HepG2 (cell line): ENCODE results near the gene KRT14. TPM values are rescaled to one million over a fixed set of nuclear protein-coding genes. Genes with fewer than 3 reads are reported as not detected.

Source experiments
- CCDC6 ChIP-seq: sonication (generic); formaldehyde crosslinking; IDR thresholded peaks from 2 replicates; pipeline ENCODE4 v1.8.1; 2022; ENCODE audit warnings: mild to moderate bottlenecking, missing genetic modification reagents, moderate library complexity
- EP300 ChIP-seq, 3 experiments: sonication (generic) in 1 of 3; formaldehyde crosslinking in 1 of 3; IDR thresholded peaks; 2 replicates each; pipeline versions ENCODE4 v1.5.1 to v1.6.1; 2011 to 2020; ENCODE audit warnings: low read depth in 2 of 3, low read length in 2 of 3, borderline replicate concordance in 1 of 3, improper control_type of control experiment in 1 of 3, mild to moderate bottlenecking in 1 of 3, missing genetic modification reagents in 1 of 3, moderate library complexity in 1 of 3
- FOXK2 ChIP-seq: fragments of 450-650 bp; IDR thresholded peaks from 2 replicates; pipeline ENCODE4 v1.6.1; 2016
- NR1H2 ChIP-seq: sonication (generic); formaldehyde crosslinking; IDR thresholded peaks from 2 replicates; pipeline ENCODE4 v1.8.1; 2022; ENCODE audit warnings: low read depth, missing genetic modification reagents, borderline replicate concordance
- SNAI1 ChIP-seq: sonication (generic); formaldehyde crosslinking; IDR thresholded peaks from 2 replicates; pipeline ENCODE4 v1.5.0; 2020; ENCODE audit warnings: mild to moderate bottlenecking, missing genetic modification reagents, borderline replicate concordance
- SOX13 ChIP-seq, 3 experiments: fragments of 450-650 bp in 1 of 3; sonication (generic) in 1 of 3; formaldehyde crosslinking in 1 of 3; IDR thresholded peaks in 2 of 3; conservative IDR thresholded peaks in 1 of 3; 2 replicates each; pipeline versions ENCODE4 v1.5.0 to v1.6.1; 2016 to 2020; ENCODE audit warnings: antibody characterized with exemption in 1 of 3, mild to moderate bottlenecking in 1 of 3, missing compliant biosample characterization in 1 of 3, missing genetic modification reagents in 1 of 3, moderate library complexity in 1 of 3
- XRCC5 ChIP-seq: fragments of 200-400 bp; formaldehyde crosslinking; optimal IDR thresholded peaks from 2 replicates; pipeline ENCODE3; 2017; ENCODE audit warnings: mild to moderate bottlenecking, low read length
- ZFY ChIP-seq: sonication (generic); formaldehyde crosslinking; IDR thresholded peaks from 2 replicates; pipeline ENCODE4 v1.4.0; 2020; ENCODE audit warnings: missing genetic modification reagents
- ZNF136 ChIP-seq: sonication (generic); formaldehyde crosslinking; IDR thresholded peaks from 2 replicates; pipeline ENCODE4 v1.8.1; 2022; ENCODE audit warnings: low read depth, mild to moderate bottlenecking, moderate library complexity, missing genetic modification reagents
- ZNF274 ChIP-seq: sonication (generic); formaldehyde crosslinking; IDR thresholded peaks from 2 replicates; pipeline ENCODE4 v1.5.1; 2020; ENCODE audit warnings: mild to moderate bottlenecking, missing genetic modification reagents
- ZNF326 ChIP-seq: sonication (generic); formaldehyde crosslinking; IDR thresholded peaks from 2 replicates; pipeline ENCODE4 v1.4.0; 2020; ENCODE audit warnings: missing genetic modification reagents, borderline replicate concordance
- ZNF556 ChIP-seq: sonication (generic); formaldehyde crosslinking; IDR thresholded peaks from 2 replicates; pipeline ENCODE4 v1.4.0; 2020; ENCODE audit warnings: mild to moderate bottlenecking, missing genetic modification reagents, borderline replicate concordance
- ZNF629 ChIP-seq: sonication (generic); formaldehyde crosslinking; conservative IDR thresholded peaks from 2 replicates; pipeline ENCODE4 v1.5.0; 2020; ENCODE audit warnings: missing genetic modification reagents
- polyA plus RNA-seq, 8 experiments: library from polyadenylated mRNA; depleted of rRNA in 3 of 8; stranded (reverse) in 7 of 8; unstranded in 1 of 8; fragments of >200 nt; fragmentation: Illumina TruSeq in 4 of 8; extraction: Trizol in 4 of 8; gene quantifications; 2 replicates each; pipeline versions ENCODE4 v1.2.1 to v1.2.3, GENCODE V29; 2011 to 2016; ENCODE audit warnings: low read depth in 4 of 8, missing spikeins in 1 of 8, mixed read lengths in 1 of 8; ENCODE audit not compliant: insufficient read depth in 1 of 8
- total RNA-seq, 5 experiments: library from RNA; depleted of rRNA; stranded (reverse); fragments of >200 nt; fragmentation: Illumina TruSeq; extraction: Trizol; gene quantifications; 2 replicates each; pipeline ENCODE4 v1.2.3, GENCODE V29; 2016; ENCODE audit warnings: low read depth in 1 of 5
- TF ChIP-seq, protein P1 (sequence below): IDR thresholded peaks from 2 replicates; pipeline ENCODE4 v1.6.1; 2016; ENCODE audit warnings: missing genetic modification reagents, missing compliant biosample characterization
- TF ChIP-seq, protein P2 (sequence below): sonication (generic); formaldehyde crosslinking; IDR thresholded peaks from 2 replicates; pipeline ENCODE4 v1.8.1; 2022; ENCODE audit warnings: mild to moderate bottlenecking, missing genetic modification reagents
- TF ChIP-seq, protein P3 (sequence below): sonication (generic); formaldehyde crosslinking; IDR thresholded peaks from 2 replicates; pipeline ENCODE4 v1.5.0; 2020; ENCODE audit warnings: mild to moderate bottlenecking, missing genetic modification reagents, borderline replicate concordance
- TF ChIP-seq, protein P4 (sequence below): fragments of 450-650 bp; IDR thresholded peaks from 2 replicates; pipeline ENCODE4 v1.6.1; 2017

KRT14 gene
- total and polyA plus RNA-seq, 2 of the 13 experiments (the other 11 are each of a cell fraction or from before 2014, with no cell fraction given), result 0.09 TPM; not detected in 1

GRCh38 chr17:41579484-41580243 lies 7.0 kb downstream of the KRT14 start (continued):
- TF ChIP-seq, protein P1, sequence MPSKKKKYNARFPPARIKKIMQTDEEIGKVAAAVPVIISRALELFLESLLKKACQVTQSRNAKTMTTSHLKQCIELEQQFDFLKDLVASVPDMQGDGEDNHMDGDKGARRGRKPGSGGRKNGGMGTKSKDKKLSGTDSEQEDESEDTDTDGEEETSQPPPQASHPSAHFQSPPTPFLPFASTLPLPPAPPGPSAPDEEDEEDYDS (CRISPR knock-in tag), result no peak
- no peak for TF ChIP-seq EP300 (IDR thresholded peaks at IDR 0.05; ENCODE audit: low read depth in 2 of 2, low read length in 2 of 2)
- TF ChIP-seq EP300 (CRISPR knock-in tag; IDR thresholded peaks at IDR 0.05; ENCODE audit: borderline replicate concordance), result no peak
- peak; percentile 82 for TF ChIP-seq XRCC5
- TF ChIP-seq SOX13 (IDR thresholded peaks at IDR 0.05), result no peak
- peak in 1 of 2 experiments; percentile 45; a peak in 1 of 4 replicates for TF ChIP-seq SOX13 (CRISPR knock-in tag; conservative IDR thresholded peaks at IDR 0.05 in 1 of 2, IDR thresholded peaks at IDR 0.05 in 1 of 2)
- peak; percentile 53; the same call in 1 of the 2 replicates for TF ChIP-seq ZNF274
- TF ChIP-seq, protein P2, sequence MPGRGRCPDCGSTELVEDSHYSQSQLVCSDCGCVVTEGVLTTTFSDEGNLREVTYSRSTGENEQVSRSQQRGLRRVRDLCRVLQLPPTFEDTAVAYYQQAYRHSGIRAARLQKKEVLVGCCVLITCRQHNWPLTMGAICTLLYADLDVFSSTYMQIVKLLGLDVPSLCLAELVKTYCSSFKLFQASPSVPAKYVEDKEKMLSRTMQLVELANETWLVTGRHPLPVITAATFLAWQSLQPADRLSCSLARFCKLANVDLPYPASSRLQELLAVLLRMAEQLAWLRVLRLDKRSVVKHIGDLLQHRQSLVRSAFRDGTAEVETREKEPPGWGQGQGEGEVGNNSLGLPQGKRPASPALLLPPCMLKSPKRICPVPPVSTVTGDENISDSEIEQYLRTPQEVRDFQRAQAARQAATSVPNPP, result no peak
- no peak for TF ChIP-seq ZNF629 (CRISPR knock-in tag)
- TF ChIP-seq FOXK2, result no peak
- no peak for TF ChIP-seq ZFY
- 0 out of 2 replicates have a peak, but pooled peaks have one; percentile 27 for TF ChIP-seq ZNF556 (CRISPR knock-in tag)
- TF ChIP-seq, protein P3, sequence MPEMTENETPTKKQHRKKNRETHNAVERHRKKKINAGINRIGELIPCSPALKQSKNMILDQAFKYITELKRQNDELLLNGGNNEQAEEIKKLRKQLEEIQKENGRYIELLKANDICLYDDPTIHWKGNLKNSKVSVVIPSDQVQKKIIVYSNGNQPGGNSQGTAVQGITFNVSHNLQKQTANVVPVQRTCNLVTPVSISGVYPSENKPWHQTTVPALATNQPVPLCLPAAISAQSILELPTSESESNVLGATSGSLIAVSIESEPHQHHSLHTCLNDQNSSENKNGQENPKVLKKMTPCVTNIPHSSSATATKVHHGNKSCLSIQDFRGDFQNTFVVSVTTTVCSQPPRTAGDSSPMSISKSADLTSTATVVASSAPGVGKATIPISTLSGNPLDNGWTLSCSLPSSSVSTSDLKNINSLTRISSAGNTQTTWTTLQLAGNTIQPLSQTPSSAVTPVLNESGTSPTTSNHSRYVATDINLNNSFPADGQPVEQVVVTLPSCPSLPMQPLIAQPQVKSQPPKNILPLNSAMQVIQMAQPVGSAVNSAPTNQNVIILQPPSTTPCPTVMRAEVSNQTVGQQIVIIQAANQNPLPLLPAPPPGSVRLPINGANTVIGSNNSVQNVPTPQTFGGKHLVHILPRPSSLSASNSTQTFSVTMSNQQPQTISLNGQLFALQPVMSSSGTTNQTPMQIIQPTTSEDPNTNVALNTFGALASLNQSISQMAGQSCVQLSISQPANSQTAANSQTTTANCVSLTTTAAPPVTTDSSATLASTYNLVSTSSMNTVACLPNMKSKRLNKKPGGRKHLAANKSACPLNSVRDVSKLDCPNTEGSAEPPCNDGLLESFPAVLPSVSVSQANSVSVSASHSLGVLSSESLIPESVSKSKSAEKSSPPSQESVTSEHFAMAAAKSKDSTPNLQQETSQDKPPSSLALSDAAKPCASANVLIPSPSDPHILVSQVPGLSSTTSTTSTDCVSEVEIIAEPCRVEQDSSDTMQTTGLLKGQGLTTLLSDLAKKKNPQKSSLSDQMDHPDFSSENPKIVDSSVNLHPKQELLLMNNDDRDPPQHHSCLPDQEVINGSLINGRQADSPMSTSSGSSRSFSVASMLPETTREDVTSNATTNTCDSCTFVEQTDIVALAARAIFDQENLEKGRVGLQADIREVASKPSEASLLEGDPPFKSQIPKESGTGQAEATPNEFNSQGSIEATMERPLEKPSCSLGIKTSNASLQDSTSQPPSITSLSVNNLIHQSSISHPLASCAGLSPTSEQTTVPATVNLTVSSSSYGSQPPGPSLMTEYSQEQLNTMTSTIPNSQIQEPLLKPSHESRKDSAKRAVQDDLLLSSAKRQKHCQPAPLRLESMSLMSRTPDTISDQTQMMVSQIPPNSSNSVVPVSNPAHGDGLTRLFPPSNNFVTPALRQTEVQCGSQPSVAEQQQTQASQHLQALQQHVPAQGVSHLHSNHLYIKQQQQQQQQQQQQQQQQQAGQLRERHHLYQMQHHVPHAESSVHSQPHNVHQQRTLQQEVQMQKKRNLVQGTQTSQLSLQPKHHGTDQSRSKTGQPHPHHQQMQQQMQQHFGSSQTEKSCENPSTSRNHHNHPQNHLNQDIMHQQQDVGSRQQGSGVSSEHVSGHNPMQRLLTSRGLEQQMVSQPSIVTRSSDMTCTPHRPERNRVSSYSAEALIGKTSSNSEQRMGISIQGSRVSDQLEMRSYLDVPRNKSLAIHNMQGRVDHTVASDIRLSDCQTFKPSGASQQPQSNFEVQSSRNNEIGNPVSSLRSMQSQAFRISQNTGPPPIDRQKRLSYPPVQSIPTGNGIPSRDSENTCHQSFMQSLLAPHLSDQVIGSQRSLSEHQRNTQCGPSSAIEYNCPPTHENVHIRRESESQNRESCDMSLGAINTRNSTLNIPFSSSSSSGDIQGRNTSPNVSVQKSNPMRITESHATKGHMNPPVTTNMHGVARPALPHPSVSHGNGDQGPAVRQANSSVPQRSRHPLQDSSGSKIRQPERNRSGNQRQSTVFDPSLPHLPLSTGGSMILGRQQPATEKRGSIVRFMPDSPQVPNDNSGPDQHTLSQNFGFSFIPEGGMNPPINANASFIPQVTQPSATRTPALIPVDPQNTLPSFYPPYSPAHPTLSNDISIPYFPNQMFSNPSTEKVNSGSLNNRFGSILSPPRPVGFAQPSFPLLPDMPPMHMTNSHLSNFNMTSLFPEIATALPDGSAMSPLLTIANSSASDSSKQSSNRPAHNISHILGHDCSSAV (CRISPR knock-in tag), result no peak
- no peak for TF ChIP-seq NR1H2
- TF ChIP-seq CCDC6 (CRISPR knock-in tag), result no peak
- no peak for TF ChIP-seq ZNF326 (CRISPR knock-in tag)
- TF ChIP-seq, protein P4, sequence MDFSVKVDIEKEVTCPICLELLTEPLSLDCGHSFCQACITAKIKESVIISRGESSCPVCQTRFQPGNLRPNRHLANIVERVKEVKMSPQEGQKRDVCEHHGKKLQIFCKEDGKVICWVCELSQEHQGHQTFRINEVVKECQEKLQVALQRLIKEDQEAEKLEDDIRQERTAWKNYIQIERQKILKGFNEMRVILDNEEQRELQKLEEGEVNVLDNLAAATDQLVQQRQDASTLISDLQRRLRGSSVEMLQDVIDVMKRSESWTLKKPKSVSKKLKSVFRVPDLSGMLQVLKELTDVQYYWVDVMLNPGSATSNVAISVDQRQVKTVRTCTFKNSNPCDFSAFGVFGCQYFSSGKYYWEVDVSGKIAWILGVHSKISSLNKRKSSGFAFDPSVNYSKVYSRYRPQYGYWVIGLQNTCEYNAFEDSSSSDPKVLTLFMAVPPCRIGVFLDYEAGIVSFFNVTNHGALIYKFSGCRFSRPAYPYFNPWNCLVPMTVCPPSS, result no peak
- TF ChIP-seq ZNF136 (CRISPR knock-in tag), result 0 out of 2 replicates have a peak, but pooled peaks have one; percentile 27
- no peak for TF ChIP-seq SNAI1 (CRISPR knock-in tag)
